K562 (cell line): ENCODE measurements around the gene FMNL2. TPM values are rescaled to one million over a fixed set of nuclear protein-coding genes. Genes with fewer than 3 reads are reported as not detected.

Experiments
- CBFA2T2 ChIP-seq: fragments of 450-650 bp; conservative IDR thresholded peaks from 2 replicates; pipeline ENCODE4 v1.6.1; 2017; ENCODE audit warnings: mild to moderate bottlenecking
- GTF2F1 ChIP-seq: IDR thresholded peaks from 2 replicates; pipeline ENCODE4 v1.6.1; 2011; ENCODE audit warnings: low read depth, low read length, improper control_type of control experiment
- HDAC8 ChIP-seq: fragments of 450-650 bp; IDR thresholded peaks from 2 replicates; pipeline ENCODE4 v1.6.1; 2016; ENCODE audit warnings: mild to moderate bottlenecking, missing genetic modification characterization, moderate library complexity, missing compliant biosample characterization
- HEY1 ChIP-seq: fragments of 250-450 bp; sonication (Bioruptor Pico); IDR thresholded peaks from 2 replicates; pipeline ENCODE4 v1.5.0; 2020; ENCODE audit warnings: mild to moderate bottlenecking, moderate library complexity, borderline replicate concordance
- NKRF ChIP-seq: fragments of 450-650 bp; IDR thresholded peaks from 2 replicates; pipeline ENCODE4 v1.6.1; 2016; ENCODE audit warnings: borderline replicate concordance
- NR2C2 ChIP-seq, 2 experiments: fragments of 200-800 bp in 1 of 2; sonication (Bioruptor generic) in 1 of 2; sonication (generic) in 1 of 2; formaldehyde crosslinking in 1 of 2; IDR thresholded peaks; 2 replicates each; pipeline versions ENCODE4 v1.6.1 to v1.8.0; 2016 to 2022; ENCODE audit warnings: mild to moderate bottlenecking in 1 of 2, missing compliant biosample characterization in 1 of 2, missing genetic modification characterization in 1 of 2, missing genetic modification reagents in 1 of 2
- POLR2AphosphoS5 ChIP-seq: IDR thresholded peaks from 2 replicates; pipeline ENCODE4 v1.6.1; 2011; ENCODE audit warnings: mild to moderate bottlenecking, low read depth, low read length, moderate library complexity; ENCODE audit not compliant: control insufficient read depth, insufficient read depth
- PRPF4 ChIP-seq: fragments of 200-400 bp; formaldehyde crosslinking; IDR thresholded peaks from one replicate; pipeline ENCODE4 v1.6.1; 2017; ENCODE audit warnings: low read length, low read depth, mild to moderate bottlenecking; ENCODE audit not compliant: insufficient read depth, poor library complexity, severe bottlenecking
- SP1 ChIP-seq: sonication (generic); formaldehyde crosslinking; IDR thresholded peaks from 2 replicates; pipeline ENCODE4 v1.8.1; 2022; ENCODE audit warnings: mild to moderate bottlenecking, missing genetic modification reagents
- U2AF1 ChIP-seq: fragments of 200-400 bp; formaldehyde crosslinking; optimal IDR thresholded peaks from 2 replicates; pipeline ENCODE3; 2017; ENCODE audit warnings: mild to moderate bottlenecking, low read depth, low read length, moderate library complexity
- ZNF347 ChIP-seq: fragments of 450-650 bp; formaldehyde crosslinking; IDR thresholded peaks from 2 replicates; pipeline ENCODE4 v1.4.0; 2020; ENCODE audit warnings: low read depth, mild to moderate bottlenecking, moderate library complexity
- ZSCAN32 ChIP-seq: fragments of 450-650 bp; formaldehyde crosslinking; IDR thresholded peaks from 2 replicates; pipeline ENCODE4 v1.4.0; 2020; ENCODE audit warnings: mild to moderate bottlenecking, moderate library complexity
- polyA plus RNA-seq, 8 experiments: library from polyadenylated mRNA; depleted of rRNA in 4 of 8; stranded (reverse) in 5 of 8; unstranded in 3 of 8; fragments of >200 nt; fragmentation: Nextera tagmentation in 2 of 8; fragmentation: Illumina TruSeq in 1 of 8; extraction: Ambion mirVana in 2 of 8; extraction: Trizol in 1 of 8; gene quantifications; 2 replicates each; pipeline versions ENCODE4 v1.2.1 to v1.2.3, GENCODE V29; 2011 to 2014; ENCODE audit warnings: inconsistent platforms in 1 of 8, missing spikeins in 1 of 8
- total RNA-seq, 7 experiments: library from RNA; depleted of rRNA in 6 of 7; stranded (reverse); fragments of >200 nt in 6 of 7; fragmentation: Illumina TruSeq in 2 of 7; extraction: Trizol in 2 of 7; gene quantifications; 2 replicates each; pipeline versions ENCODE4 v1.2.1 to v1.2.3, GENCODE V29; 2011 to 2021; ENCODE audit warnings: low replicate concordance in 1 of 7

FMNL2 gene
- total and polyA plus RNA-seq, 9 of the 15 experiments (the other 6 are each of a cell fraction or from before 2014, with no cell fraction given) = 0.15 to 0.49 (median 0.24) TPM; not detected in 1

DNA sequence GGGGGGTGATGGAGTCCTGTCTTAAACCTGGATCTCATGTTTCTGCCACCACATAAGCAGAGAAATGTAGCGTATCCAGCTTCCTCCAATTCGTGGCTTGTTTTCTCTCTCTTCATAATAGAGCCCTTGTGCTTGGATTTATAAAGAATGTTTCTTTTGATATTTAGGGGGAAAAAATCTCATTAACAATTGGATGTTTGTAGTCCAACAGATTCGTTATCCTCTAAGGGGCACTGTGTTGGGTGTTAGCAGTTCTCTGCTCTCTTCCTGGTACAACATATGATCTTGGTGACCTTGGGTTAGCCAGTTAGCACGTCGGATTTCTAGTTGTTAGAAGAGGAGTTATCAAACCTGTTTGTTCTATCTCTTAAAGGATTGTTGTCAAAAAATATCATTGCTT lies 127.8 kb downstream of the FMNL2 start (continued):
- TF ChIP-seq POLR2AphosphoS5 = no peak
- no peak for TF ChIP-seq ZSCAN32 (CRISPR knock-in tag)
- no peak for TF ChIP-seq PRPF4
- no peak for TF ChIP-seq SP1 (CRISPR knock-in tag)
- TF ChIP-seq GTF2F1 = no peak
- no peak for TF ChIP-seq HDAC8
- no peak for TF ChIP-seq NR2C2 (CRISPR knock-in tag; IDR thresholded peaks at IDR 0.05)
- no peak for TF ChIP-seq NR2C2 (tag; IDR thresholded peaks at IDR 0.05)
- no peak for TF ChIP-seq HEY1 (CRISPR knock-in tag)
- no peak for TF ChIP-seq NKRF
- TF ChIP-seq U2AF1 = no peak
- TF ChIP-seq ZNF347 (CRISPR knock-in tag) = no peak
- TF ChIP-seq CBFA2T2 = no peak
